GOT3 (cell line): ENCODE data around the gene HNRNPDL.
A peak's percentile ranks its signal among the peaks of the same experiment; 100 is the strongest.
"Not testable (repeated sequence)": the region's sequence is repeated elsewhere in the genome, so short reads cannot be mapped to it uniquely, and the experiment has no call there.

Experiments used
- DNase-seq: peaks from one replicate; lab custom pipeline; 2025; ENCODE audit warnings: mixed read lengths; lab: John Stamatoyannopoulos, UW

HNRNPDL gene

DNA sequence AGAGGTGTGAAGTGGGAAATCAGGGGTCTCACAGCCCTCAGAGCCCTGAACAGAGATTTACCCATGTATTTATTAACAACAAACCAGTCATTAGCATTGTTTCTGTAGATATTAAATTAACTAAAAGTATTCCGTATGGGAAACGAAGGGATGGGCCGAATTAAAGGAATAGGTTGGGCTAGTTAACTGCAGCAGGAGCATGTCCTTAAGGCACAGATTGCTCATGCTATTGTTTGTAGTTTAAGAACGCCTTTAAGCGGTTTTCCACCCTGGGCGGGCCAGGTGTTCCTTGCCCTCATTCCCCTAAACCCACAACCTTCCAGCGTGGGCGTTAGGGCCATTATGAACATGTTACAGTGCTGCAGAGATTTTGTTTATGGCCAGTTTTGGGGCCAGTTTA lies 44.0 kb downstream of the HNRNPDL start:
- not testable (repeated sequence) for DNase-seq

DNA sequence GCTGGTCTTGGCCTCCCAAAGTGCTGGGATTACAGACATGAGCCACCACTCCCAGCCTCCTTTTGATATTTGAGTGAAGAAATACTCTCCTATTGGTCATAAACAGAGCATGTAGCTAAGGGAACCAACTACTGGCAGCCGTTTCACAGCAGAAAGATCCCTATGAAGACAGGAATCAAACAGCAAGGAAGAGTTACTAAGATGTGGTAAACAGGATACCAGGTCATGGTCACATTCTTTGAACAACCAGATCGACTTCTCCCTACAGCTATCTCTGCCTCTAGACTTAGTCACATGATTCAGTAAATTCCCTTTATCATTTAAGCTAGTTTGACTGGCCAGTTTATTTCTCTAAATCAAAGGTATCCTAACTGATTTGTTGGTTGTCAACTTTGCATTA lies 47.5 kb downstream of the HNRNPDL start:
- DNase-seq = no peak

DNA sequence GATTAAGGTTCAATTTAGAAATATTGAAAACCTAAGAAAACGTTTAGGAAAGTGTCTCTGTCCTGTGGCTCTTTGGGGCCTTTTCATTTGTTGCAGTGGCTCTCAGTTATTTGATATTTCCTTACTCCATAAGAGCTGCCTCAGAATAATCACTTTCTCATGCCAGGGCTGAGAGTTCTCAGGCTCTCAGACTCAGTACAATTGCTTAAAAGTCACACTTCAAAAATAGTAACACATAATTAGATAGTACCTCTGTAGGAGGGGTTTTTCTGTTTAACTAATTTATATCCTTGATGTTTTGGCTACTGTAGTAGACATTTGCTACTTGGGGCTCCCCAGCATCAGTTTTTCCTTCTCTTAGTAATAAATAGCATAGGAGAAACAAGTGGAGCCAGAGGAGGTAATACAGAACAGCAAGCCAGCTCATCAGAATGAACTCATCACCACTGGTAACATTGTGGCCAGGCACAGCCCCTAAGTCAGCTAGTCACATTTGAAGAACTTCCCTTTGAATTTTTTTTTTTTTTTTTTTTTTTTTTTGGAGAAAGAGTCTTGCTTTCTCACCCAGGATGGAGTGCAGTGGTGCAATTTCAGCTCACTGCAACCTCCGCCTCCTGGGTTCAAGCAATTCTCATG lies 48.5 kb downstream of the HNRNPDL start:
- no peak for DNase-seq

DNA sequence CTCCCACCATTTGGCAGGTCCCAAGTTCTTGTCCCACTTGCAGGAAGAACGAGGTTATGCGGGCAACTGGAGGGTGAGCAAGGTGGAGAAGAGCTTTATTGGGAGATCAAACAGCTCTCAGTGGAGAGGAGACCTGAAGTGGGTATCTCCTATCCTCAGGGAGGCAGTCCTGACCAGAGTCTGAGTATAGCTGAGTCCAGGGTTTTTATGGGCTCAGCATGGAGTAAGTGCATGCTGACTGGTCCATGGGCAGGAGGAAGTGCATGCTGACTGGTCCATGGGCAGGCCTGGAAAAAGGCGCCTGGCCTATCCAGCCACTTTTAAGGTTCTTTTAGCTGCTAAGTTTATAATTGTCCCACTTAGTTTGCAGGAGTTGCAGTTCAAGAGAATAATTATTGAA lies 49.0 kb downstream of the HNRNPDL start:
- no peak for DNase-seq

DNA sequence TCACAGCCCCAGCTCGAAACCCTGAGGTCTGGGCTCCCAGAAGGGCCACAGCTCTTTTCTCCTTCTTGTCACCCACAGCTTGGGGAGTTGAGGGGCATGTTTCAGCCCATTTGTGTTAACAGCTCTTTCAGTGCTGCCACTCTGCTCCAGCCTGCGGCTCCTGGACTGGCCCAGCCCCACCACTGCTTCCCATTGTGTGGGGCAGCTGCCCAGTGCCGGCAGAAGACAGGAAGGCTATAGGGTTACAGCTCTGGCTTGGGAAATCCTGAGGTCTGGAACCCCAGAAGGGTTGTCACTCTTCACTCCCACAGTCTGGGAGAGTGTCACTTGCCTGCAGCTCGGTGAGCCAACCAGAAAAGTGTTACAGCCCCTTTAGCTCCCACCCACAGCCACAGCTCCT lies 49.4 kb downstream of the HNRNPDL start:
- DNase-seq = no peak

DNA sequence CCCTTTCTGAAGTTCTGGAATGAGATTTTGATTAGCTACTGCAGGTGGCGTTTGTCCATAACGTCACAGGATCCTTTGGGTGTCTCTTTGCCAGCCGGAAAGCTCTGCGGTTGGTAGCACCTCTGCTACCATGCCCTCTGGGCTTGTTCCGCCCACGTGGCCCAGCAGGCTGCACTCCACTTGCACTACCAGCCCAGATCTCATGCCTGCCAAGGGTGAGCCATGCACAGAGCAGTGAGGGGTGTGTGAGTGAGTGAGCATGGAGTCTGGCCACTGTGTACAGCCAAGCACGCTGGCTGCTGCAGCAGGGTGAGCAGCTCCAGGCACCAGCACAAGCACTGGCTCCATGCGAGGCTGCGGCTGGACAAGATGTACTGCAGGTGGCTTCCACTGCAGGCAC lies 49.9 kb downstream of the HNRNPDL start:
- no peak for DNase-seq

DNA sequence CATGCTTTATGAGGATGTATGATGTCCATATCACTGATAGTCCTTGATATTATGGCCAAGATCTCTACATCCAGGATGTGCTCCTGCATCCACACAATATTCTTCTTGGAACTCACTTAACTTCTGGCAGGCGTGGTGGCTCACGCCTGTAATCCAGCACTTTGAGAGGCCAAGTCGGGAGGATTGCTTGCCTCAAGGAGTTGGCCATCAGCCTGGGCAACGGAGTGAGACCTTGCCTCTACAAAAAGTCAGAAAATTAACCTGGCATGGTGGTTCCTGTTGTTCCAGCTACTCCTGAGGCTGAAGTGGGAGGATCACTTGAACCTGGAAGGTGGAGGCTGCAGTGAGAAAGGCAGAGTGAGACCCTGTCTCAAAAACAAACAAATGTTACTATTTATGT lies 54.2 kb downstream of the HNRNPDL start:
- DNase-seq = no peak

DNA sequence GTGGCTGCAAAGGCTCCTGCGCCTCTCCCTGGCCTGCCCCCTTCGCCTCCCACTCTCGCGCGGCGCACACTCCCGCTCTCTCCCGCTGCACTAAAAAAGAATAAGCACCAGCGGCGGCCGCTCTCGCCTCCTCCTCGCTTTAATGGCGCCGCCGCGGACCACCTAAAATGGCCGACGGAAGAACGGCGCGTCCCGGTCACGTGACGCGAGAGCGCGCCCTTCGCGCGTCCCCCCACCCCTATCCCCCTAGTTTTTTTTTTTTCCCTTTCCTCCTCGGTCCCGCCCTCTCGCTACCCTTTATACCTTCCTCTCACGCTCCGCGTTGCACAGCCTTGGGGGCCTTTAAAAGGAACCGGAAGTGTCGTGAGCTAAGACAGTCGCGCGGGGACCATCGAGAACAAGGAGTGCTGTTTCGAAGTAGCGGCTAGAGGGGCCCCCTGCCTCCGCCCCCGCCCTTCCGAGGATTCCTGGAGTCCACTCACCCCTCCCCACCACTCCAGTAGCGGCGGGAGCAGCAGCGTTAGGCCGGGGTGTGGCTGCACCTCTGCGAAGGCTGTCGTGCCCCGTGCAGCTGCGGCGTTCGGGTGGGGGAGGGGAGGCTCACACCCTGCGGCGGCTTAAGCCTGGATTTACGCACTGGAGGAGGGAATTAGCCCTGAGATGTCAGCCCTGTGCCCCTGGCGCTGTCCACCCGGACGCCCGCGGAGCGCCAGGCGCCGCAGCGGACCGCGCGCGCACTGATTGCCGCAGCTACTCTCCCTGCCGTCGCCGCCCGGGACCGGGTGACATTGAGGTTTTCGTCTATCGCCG lies 56.2 kb downstream of the HNRNPDL start, which contains the start of gene HNRNPD:
Gene HNRNPD (minus strand): TSS at position 176 of the 810 bp plus-strand sequence. CDS start 313 bp downstream, outside the sequence.
- peak; percentile 88 for DNase-seq

DNA sequence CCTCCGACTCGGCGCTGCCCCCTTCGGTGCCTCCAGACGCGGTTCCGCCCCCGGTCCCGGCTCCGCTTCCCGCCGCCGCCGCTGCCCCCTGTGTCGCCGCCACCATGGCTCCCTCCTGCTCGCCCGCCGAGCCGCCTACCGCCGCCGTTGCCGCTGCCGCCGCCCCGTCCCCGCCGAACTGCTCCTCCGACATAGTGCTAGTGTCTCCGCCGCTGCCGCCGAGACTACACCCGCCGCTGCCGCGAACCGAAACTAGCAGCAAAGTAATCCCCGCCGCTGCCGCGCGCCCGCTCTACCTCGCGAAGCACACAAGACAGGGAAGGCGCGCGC lies 56.8 kb downstream of the HNRNPDL start:
- no peak for DNase-seq
